PC-9 (cell line): ENCODE results near the gene KRT82. TPM values are rescaled to one million over a fixed set of nuclear protein-coding genes. Genes with fewer than 3 reads are reported as not detected.
A peak's percentile ranks its signal among the peaks of the same experiment; 100 is the strongest.

Experiments used
- BruUV-seq: library from RNA; stranded (reverse); fragments of 400-500 nt; replicated peaks from 2 replicates; lab custom pipeline; 2021; lab: Mats Ljungman, UMichigan
- CTCF ChIA-PET: fragments of 300-600 bp; sonication (Branson Sonifier 250); formaldehyde crosslinking; loops from one replicate; lab custom pipeline; 2022; ENCODE audit warnings: antibody characterized with exemption; lab: Charles Lee
- POLR2A ChIA-PET: fragments of 300-600 bp; sonication (Branson Sonifier 250); formaldehyde crosslinking; loops from one replicate; lab custom pipeline; 2022; ENCODE audit warnings: antibody characterized with exemption; ENCODE audit not compliant: unreplicated experiment; lab: Charles Lee
- DNase-seq, 2 experiments: peaks; one replicate each; pipeline versions ENCODE4 v3.0.0 to v3.0.0-alpha.2; 2015 to 2022; ENCODE audit warnings: mixed read lengths in 1 of 2
- H2AFZ ChIP-seq: fragments of 200-600 bp; sonication (generic); 2 replicates; pipeline ENCODE4 v1.8.1; 2017; ENCODE audit warnings: antibody characterized with exemption
- H3F3A ChIP-seq: fragments of 200-600 bp; sonication (generic); 2 replicates; pipeline ENCODE4 v1.8.1; 2017; ENCODE audit warnings: antibody characterized with exemption, mild to moderate bottlenecking, low read depth; ENCODE audit not compliant: insufficient read depth
- H3K27ac ChIP-seq: fragments of 200-600 bp; sonication (generic); 2 replicates; pipeline ENCODE4 v1.6.1; 2016; ENCODE audit warnings: mixed run types
- H3K27me3 ChIP-seq: fragments of 200-600 bp; sonication (generic); 2 replicates; pipeline ENCODE4 v1.6.1; 2016; ENCODE audit warnings: low read depth, mixed run types; ENCODE audit not compliant: insufficient read depth
- H3K36me3 ChIP-seq: fragments of 200-600 bp; sonication (generic); 2 replicates; pipeline ENCODE4 v1.6.1; 2016; ENCODE audit warnings: low read depth, mixed run types
- H3K4me1 ChIP-seq: fragments of 200-600 bp; sonication (generic); replicated peaks from 2 replicates; pipeline ENCODE4 v1.6.1; 2016; ENCODE audit warnings: mixed run types; ENCODE audit not compliant: insufficient read depth
- H3K4me2 ChIP-seq: fragments of 200-600 bp; sonication (generic); 2 replicates; pipeline ENCODE4 v1.6.1; 2017; ENCODE audit warnings: mixed run types
- H3K4me3 ChIP-seq: fragments of 200-600 bp; sonication (generic); 2 replicates; pipeline ENCODE4 v1.6.1; 2016; ENCODE audit warnings: mixed run types
- H3K79me2 ChIP-seq: fragments of 200-600 bp; sonication (generic); 2 replicates; pipeline ENCODE4 v1.6.1; 2017; ENCODE audit warnings: low read depth, mixed run types
- H3K9me2 ChIP-seq: fragments of 200-600 bp; sonication (generic); 2 replicates; pipeline ENCODE4 v1.8.1; 2017; ENCODE audit warnings: mild to moderate bottlenecking; ENCODE audit not compliant: insufficient read depth
- H3K9me3 ChIP-seq: fragments of 200-600 bp; sonication (generic); 2 replicates; pipeline ENCODE4 v1.8.1; 2016; ENCODE audit warnings: low read depth; ENCODE audit not compliant: insufficient read depth
- H4K20me1 ChIP-seq: fragments of 200-600 bp; sonication (generic); 2 replicates; pipeline ENCODE4 v1.8.1; 2017; ENCODE audit not compliant: insufficient read depth
- CTCF ChIP-seq: fragments of 200-600 bp; sonication (generic); conservative IDR thresholded peaks from 2 replicates; pipeline ENCODE4 v1.6.1; 2017; ENCODE audit warnings: mixed run types, antibody characterized with exemption, mild to moderate bottlenecking, moderate library complexity
- EZH2 ChIP-seq: fragments of 200-600 bp; sonication (generic); IDR thresholded peaks from 2 replicates; pipeline ENCODE4 v1.8.0; 2017; ENCODE audit warnings: antibody characterized with exemption, low read depth
- intact Hi-C: fragments of 100-400 bp; cut with micrococcal nuclease; formaldehyde crosslinking; loops from one replicate; pipeline ENCODE4 v1.10.0; 2022; ENCODE audit not compliant: unreplicated experiment
- total RNA-seq: library from RNA; stranded (reverse); gene quantifications from 2 replicates; pipeline ENCODE4 v1.2.3, GENCODE V29; 2021

Gene KRT82
- total RNA-seq, 1 experiment from 2014 or later: not detected

- no TSS peak for BruUV-seq
- ChIA-PET POLR2A (interaction anchor here (0.6 kb wide), 1 partner anchor 318 kb away, joined by 3 read pairs; no protein-coding TSS in a partner anchor), CTCF (no interaction called here)
- Histone ChIP-seq H3K9me2 (no peaks in the 10 kb centered on the region), H3K27me3 (no peaks in the 10 kb centered on the region), H3K4me1 (no peaks in the 10 kb centered on the region), H3K4me2 (no peak overlapping the region), H3K9me3 (no peaks in the 10 kb centered on the region), H3K79me2 (no peaks in the 10 kb centered on the region), H4K20me1 (no peaks in the 10 kb centered on the region), H3K4me3 (no peak overlapping the region), H3K27ac (no peak overlapping the region), H3K36me3 (no peaks in the 10 kb centered on the region), H3F3A (no peaks in the 10 kb centered on the region; the same call in 1 of the 2 replicates), H2AFZ (no peak overlapping the region)
- intact Hi-C loops: no loop called here
- no peak for TF ChIP-seq CTCF
- no peak for DNase-seq
Observed at GRCh38 chr12:52392465-52393007, 13.6 kb downstream of the KRT82 start.

GRCh38 chr12:52391618-52392002, 14.5 kb downstream of the KRT82 start:
- H3K4me3 ChIP-seq: no peak overlapping the region
- H2AFZ ChIP-seq: no peak overlapping the region
- no TSS peak for BruUV-seq
- H3K4me1 ChIP-seq: no peaks in the 10 kb centered on the region
- no peaks in the 10 kb centered on the region for H3K36me3 ChIP-seq
- H3K9me3 ChIP-seq: no peaks in the 10 kb centered on the region
- H3K27me3 ChIP-seq: no peaks in the 10 kb centered on the region
- POLR2A ChIA-PET: interaction anchor here (0.6 kb wide), 1 partner anchor 319 kb away, joined by 3 read pairs; no protein-coding TSS in a partner anchor
- H3F3A ChIP-seq: no peaks in the 10 kb centered on the region; the same call in 1 of the 2 replicates
- CTCF ChIA-PET: no interaction called here
- intact Hi-C loops: no loop called here
- no peak for TF ChIP-seq CTCF
- no peak for TF ChIP-seq EZH2
- H3K27ac ChIP-seq: no peak overlapping the region
- no peaks in the 10 kb centered on the region for H4K20me1 ChIP-seq
- H3K79me2 ChIP-seq: no peaks in the 10 kb centered on the region
- no peaks in the 10 kb centered on the region for H3K9me2 ChIP-seq
- DNase-seq: no peak
- no peak overlapping the region for H3K4me2 ChIP-seq

DNA sequence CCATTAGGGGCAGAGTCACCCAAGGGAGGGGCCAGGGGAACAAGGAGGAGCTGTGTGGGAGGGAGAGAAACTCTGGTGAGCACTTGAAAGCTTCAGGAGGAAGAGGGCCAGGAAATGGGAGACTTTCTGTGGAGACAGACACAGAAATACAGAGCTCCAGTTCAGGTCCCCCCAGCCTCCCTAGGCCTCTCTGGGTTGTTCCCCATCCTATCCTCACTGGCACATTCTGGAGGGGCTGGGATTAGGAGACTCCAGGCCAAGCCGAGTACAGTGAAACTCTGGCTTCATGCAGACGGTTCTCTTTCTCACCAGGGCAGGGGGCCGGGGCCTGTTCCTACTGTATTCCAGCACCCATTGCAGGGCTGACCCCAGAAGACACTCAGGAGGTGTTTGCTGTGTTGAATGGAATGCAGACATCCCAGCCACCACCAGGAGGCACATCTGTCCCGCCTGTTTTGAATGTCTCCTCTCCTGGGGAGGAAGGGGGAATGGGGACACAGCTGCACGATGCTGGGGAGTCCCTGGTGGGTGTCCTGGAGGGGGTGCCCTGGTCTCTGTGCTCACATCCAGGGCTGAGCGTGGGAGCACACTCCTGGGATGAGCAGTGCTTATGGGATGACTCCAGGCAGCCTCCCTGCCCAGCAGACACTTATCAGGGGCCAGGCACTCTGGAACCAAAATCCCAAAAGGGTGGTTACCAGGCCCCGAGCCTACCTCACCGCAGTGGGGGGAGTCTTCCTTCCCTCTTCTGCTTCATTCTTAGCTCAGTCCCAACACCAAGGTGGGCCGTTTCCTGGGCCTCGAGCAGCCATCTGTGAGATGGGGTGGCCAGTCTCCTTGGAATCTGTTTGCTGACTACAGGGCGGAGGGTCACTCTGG, 15.2 kb downstream of the KRT82 start:
- intact Hi-C loops: no loop called here
- no peak overlapping the region for H2AFZ ChIP-seq
- no peaks in the 10 kb centered on the region for H3K9me3 ChIP-seq
- H3K4me3 ChIP-seq: no peak overlapping the region
- no peaks in the 10 kb centered on the region for H4K20me1 ChIP-seq
- peak in 1 of 2 experiments; percentile 31 for DNase-seq
- CTCF ChIA-PET: interaction anchor here (0.7 kb wide), 1 partner anchor 105 kb away, joined by 3 read pairs; no protein-coding TSS in a partner anchor
- no peak overlapping the region for H3K4me2 ChIP-seq
- H3K27ac ChIP-seq: no peak overlapping the region
- no peaks in the 10 kb centered on the region for H3K9me2 ChIP-seq
- POLR2A ChIA-PET: no interaction called here
- no peaks in the 10 kb centered on the region; the same call in 1 of the 2 replicates for H3F3A ChIP-seq
- no peak for TF ChIP-seq EZH2
- TF ChIP-seq CTCF: peak; percentile 83
- H3K27me3 ChIP-seq: no peaks in the 10 kb centered on the region
- BruUV-seq: no TSS peak
- H3K4me1 ChIP-seq: no peaks in the 10 kb centered on the region
- no peaks in the 10 kb centered on the region for H3K36me3 ChIP-seq
- no peaks in the 10 kb centered on the region for H3K79me2 ChIP-seq
